22Rv1 (cell line): ENCODE data around the gene IL6ST.

ENCODE experiments used
- ZFX ChIP-seq: fragments of 450-650 bp; IDR thresholded peaks from 2 replicates; pipeline ENCODE4 v1.6.1; 2017; ENCODE audit warnings: antibody characterized with exemption, borderline replicate concordance
- TF ChIP-seq, protein P1 (sequence below): fragments of 450-650 bp; IDR thresholded peaks from 2 replicates; pipeline ENCODE4 v1.5.1; 2017; ENCODE audit warnings: mild to moderate bottlenecking

DNA sequence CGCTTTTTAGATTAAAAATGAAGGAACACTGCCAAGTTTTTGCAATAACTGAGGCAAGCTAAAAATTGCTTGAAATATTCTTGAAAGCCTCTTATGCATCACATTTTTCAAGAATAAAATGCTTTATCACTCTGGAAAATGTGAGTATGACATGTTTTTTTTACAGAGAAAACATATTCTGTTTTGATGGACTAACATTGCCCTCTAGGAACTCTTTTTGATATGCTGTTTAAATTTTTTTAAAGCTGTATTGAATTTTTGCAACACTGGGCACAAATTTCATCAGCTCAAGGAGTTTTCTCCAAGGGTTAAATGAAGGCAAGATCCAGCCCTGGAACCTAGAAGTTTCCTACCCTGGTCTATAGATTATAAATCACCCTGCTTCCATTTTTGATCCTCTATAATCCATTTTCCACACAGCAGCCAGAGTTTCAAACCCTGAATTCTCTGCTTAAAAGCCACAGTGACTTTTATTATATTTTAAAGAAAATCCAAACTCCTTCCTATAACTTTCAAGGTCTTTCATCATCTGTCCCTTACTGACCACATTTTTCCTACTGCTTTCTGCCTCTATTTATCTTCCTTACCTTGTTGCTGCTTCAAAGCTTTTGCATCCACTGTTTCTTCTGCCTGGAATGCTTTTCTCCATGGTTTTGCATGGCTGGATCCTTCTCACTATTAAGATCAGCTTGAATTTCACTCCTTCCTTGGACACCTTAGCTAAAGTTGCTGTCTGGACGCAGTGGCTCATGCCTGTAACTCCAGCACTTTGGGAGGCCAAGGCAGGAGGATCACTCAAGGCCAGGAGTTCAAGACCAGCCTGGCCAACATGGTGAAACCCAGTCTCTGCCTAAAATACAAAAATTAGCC, 82.7 kb downstream of the IL6ST start:
- TF ChIP-seq, protein P1, sequence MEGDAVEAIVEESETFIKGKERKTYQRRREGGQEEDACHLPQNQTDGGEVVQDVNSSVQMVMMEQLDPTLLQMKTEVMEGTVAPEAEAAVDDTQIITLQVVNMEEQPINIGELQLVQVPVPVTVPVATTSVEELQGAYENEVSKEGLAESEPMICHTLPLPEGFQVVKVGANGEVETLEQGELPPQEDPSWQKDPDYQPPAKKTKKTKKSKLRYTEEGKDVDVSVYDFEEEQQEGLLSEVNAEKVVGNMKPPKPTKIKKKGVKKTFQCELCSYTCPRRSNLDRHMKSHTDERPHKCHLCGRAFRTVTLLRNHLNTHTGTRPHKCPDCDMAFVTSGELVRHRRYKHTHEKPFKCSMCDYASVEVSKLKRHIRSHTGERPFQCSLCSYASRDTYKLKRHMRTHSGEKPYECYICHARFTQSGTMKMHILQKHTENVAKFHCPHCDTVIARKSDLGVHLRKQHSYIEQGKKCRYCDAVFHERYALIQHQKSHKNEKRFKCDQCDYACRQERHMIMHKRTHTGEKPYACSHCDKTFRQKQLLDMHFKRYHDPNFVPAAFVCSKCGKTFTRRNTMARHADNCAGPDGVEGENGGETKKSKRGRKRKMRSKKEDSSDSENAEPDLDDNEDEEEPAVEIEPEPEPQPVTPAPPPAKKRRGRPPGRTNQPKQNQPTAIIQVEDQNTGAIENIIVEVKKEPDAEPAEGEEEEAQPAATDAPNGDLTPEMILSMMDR = no peak
- no peak for TF ChIP-seq ZFX
